GM21619 (cell line): ENCODE data around the gene SPPL2C.
"Not testable (repeated sequence)": the region's sequence is repeated elsewhere in the genome, so short reads cannot be mapped to it uniquely, and the experiment has no call there.

Source experiments
- ATAC-seq: cut with Tn5 transposase; IDR thresholded peaks from one replicate; pipeline ENCODE4 v1.9.1; 2021; ENCODE audit not compliant: unreplicated experiment

SPPL2C gene

GRCh38 chr17:45848405-45848804 is 3.7 kb downstream of the SPPL2C start:
- no peak for ATAC-seq

- no peak for ATAC-seq
Observed at GRCh38 chr17:45848868-45849535, 4.3 kb downstream of the SPPL2C start.

GRCh38 chr17:45849536-45849990 is 4.9 kb downstream of the SPPL2C start:
- ATAC-seq = no peak

GRCh38 chr17:45850011-45850410 is 5.3 kb downstream of the SPPL2C start:
- ATAC-seq = no peak

GRCh38 chr17:45850468-45850867 is 5.8 kb downstream of the SPPL2C start:
- ATAC-seq = no peak

- no peak for ATAC-seq
Observed at GRCh38 chr17:45851022-45851421, 6.3 kb downstream of the SPPL2C start.

GRCh38 chr17:45851464-45851863 is 6.8 kb downstream of the SPPL2C start:
- no peak for ATAC-seq

GRCh38 chr17:45851873-45852272 is 7.2 kb downstream of the SPPL2C start:
- no peak for ATAC-seq

- no peak for ATAC-seq
Observed at GRCh38 chr17:45852535-45853297, 8.0 kb downstream of the SPPL2C start.

- ATAC-seq = no peak
Observed at GRCh38 chr17:45854209-45854608, 9.5 kb downstream of the SPPL2C start.

GRCh38 chr17:45855691-45856336 is 11.1 kb downstream of the SPPL2C start:
- no peak for ATAC-seq

GRCh38 chr17:45857977-45858708 is 13.5 kb downstream of the SPPL2C start:
- no peak for ATAC-seq

GRCh38 chr17:45861165-45861564 is 16.5 kb downstream of the SPPL2C start:
- no peak for ATAC-seq

GRCh38 chr17:45862127-45862526 is 17.4 kb downstream of the SPPL2C start:
- ATAC-seq = not testable (repeated sequence)

- ATAC-seq = no peak
Observed at GRCh38 chr17:45863857-45864654, 19.4 kb downstream of the SPPL2C start.

GRCh38 chr17:45867171-45867570 is 22.5 kb downstream of the SPPL2C start:
- no peak for ATAC-seq

- ATAC-seq = no peak
Observed at GRCh38 chr17:45867702-45868101, 23.0 kb downstream of the SPPL2C start.

GRCh38 chr17:45868276-45868675 is 23.6 kb downstream of the SPPL2C start:
- no peak for ATAC-seq

- no peak for ATAC-seq
Observed at GRCh38 chr17:45869676-45870341, 25.1 kb downstream of the SPPL2C start.
